Lung microvascular endothelial cell (primary cell): ENCODE measurements around the gene EFR3B. TPM values are rescaled to one million over a fixed set of nuclear protein-coding genes. Genes with fewer than 3 reads are reported as not detected.
A peak's percentile ranks its signal among the peaks of the same experiment; 100 is the strongest.
"Not testable (repeated sequence)": the region's sequence is repeated elsewhere in the genome, so short reads cannot be mapped to it uniquely, and the experiment has no call there.

Experiments used
- DNase-seq, 2 donors: peaks; one replicate each; pipeline versions ENCODE4 v3.0.0 to v3.0.0-alpha.2; 2010; ENCODE audit warnings: low read depth in 2 of 2
- total RNA-seq: library from RNA; depleted of rRNA; stranded (reverse); fragments of >200 nt; gene quantifications from 2 replicates; pipeline ENCODE4 v1.2.1, GENCODE V29; 2014

Gene EFR3B
- total RNA-seq, 1 donor from 2014 or later, result 1.4 TPM

- no peak for DNase-seq
Measured at GRCh38 chr2:25104736-25105135, 62.9 kb downstream of the EFR3B start.

GRCh38 chr2:25105336-25106085 is 63.6 kb downstream of the EFR3B start:
- DNase-seq, result peak; percentile 17 to 77

DNA sequence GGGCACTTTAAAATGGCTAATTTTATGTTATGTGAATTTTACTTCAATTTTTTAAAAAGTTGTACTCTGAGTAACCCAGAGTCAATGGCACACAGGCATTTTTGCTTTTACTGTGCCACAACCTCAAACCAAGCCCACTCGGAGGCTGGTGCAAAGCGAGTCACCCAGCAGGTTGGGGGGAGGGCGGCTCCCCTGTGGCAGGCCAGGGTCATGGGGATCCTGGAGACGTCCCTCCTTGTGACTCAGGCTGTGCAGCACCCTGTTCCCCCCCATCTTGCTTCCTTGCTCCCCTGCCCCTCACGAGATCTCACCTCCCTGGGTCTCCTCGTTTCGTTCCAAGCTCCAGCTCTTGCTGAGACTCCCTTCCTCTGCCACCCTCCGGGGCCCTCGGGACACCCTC is 67.9 kb downstream of the EFR3B start:
- DNase-seq, result no peak

DNA sequence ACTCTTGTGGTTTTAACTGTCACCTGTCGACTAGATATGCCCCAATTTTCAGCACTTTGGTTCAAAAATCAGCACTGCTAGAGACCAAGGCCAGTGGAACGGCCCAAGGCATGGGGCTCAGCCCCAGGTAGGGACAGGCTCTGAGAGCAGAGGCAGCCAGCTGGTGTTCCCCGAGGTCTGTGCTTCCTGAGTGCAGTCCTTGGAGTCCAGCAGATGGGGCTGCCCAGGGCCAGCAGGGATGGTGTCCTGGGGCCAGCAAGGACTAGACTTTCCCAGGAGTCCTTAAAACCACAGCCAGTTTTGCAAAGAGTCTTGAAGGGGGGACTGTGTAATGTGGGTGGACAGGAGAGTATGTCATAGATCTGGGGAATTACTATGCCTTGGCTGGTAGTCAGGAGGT is 70.2 kb downstream of the EFR3B start:
- no peak for DNase-seq

DNA sequence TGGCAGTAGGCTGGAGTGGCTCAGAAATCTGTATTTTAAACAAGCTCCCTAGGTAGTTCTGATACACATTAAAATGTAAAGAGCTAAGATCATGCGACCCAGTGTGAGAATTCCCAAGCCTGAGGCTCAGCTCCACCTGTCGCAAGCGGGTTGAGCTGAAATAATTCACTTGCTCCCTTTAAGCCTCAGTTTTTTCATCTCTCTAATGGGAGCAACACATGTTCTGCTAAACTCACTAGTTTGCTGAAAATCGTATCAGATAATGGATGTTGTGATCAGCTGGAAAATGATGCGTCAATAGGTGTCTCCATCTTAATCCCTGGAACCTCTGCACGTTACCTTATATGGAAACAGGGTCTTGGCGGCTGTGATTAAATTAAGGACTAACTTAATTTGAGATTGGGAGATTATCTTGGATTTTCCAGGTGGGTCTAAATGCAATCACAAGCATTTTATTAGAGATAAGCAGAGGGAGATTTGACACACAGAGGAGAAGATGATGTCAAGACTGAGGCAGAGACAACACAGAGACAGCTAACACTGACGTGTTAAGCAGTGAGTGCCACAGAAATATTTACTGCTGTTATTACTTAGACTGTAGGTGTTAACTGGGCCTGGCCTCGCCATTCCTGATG is 73.5 kb downstream of the EFR3B start:
- DNase-seq, result no peak

DNA sequence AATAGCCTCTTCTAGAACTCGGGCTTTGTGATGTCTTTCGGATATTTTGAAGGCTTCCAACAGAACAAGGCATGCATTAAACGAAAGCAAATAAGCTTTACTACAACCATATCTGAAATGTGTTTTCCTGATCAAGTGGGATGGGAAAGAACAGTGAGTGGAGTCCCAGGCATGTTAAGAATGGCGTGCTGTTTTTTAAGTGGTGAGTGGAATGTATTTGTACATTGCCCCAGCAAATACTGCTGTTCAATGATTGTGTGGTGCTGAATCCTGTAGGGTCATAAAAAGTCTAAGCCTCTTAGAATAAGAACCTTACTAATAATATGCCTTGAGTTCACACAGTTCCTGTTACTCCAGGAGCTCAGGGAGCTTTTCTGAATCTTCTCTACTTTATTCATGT is 74.0 kb downstream of the EFR3B start:
- no peak for DNase-seq

- no peak for DNase-seq
Measured at GRCh38 chr2:25116956-25117355, 75.1 kb downstream of the EFR3B start.

GRCh38 chr2:25119263-25119662 is 77.4 kb downstream of the EFR3B start:
- DNase-seq, result no peak

- DNase-seq, result no peak
Measured at GRCh38 chr2:25122367-25122766, 80.5 kb downstream of the EFR3B start.

- DNase-seq, result peak in 1 of 2 donors; percentile 61
Measured at GRCh38 chr2:25123682-25124081, 81.8 kb downstream of the EFR3B start.

DNA sequence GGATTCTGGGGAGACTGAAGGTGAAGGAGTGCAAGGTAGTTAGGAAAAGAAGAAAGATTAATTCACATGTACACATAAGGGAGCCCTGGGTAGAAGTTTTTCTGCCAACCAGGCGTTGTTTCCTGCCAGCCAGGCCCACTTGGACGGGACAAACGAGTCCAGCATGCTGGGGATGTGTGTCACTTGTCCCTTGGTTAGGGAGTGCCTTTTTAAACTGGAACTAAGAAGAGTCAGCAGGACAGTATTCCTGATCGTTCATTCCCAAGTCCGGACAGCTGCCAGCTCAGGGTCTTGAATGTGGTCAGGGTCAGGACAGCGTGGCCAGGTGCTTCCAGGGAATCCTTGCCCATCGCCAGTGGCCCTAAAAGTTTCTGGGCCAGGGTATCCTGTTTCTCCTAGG is 83.3 kb downstream of the EFR3B start:
- no peak for DNase-seq

- DNase-seq, result no peak
Measured at GRCh38 chr2:25125976-25126375, 84.1 kb downstream of the EFR3B start.

DNA sequence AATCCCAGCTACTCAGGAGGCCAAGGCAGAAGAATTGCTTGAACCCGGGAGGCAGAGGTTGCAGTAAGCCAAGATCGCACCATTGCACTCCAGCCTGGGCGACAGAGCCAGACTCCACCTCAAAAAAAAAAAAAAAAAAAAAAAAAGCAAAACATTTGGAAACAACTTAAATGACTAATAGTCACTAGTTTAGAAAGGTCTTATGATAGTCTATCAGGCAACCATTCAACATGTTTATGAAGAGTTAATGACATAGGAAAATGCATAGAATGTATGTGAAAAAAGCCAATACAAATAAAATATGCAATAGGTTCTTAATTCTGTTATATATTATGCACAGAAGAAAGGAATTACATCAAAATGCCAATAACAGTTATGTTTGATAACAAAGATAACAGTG is 85.2 kb downstream of the EFR3B start:
- not testable (repeated sequence) for DNase-seq

GRCh38 chr2:25127646-25128045 is 85.8 kb downstream of the EFR3B start:
- DNase-seq, result no peak

DNA sequence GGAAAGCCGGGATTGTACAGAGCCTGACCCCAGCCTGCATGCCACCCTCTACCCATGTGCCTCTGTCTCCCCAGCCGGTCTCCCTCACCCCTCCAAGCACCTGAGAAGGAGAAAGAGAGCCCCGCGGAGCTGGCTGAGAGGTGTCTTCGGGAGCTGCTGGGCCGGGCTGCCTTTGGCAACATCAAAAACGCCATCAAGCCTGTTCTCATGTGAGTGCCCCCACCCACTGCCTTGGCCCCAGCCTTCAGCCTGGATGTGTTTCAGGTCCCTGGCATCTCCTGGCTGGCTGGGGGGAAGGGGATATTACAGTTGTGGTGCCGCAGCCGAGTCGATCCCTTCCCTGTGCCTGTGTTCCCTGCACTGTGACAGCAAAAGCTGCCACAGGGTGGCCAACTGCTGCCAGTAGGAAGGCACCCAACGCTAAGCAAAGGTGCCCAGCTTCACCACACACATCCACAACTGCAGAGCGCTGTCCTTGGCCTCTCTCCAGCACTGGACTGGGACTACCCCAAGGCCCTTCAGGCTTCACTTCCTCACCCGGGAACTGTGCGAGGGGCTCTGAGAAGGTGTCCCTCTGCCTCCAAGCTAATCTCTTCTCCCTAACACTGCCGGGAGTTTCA is 88.1 kb downstream of the EFR3B start:
- DNase-seq, result no peak

DNA sequence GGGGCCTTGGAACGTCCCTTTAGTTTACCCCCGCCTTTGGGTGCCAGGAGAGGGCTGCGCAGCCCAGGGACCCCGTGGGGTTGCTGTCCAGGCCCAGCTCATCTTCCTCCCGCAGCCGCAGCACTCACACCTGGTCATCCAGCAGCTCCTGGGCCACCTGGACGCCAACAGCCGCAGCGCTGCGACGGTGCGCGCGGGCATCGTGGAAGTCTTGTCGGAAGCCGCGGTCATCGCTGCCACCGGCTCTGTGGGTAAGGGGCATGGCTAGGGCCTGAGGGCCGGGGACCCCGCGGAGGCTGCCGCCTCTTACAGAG is 89.3 kb downstream of the EFR3B start:
- DNase-seq, result no peak

- no peak for DNase-seq
Measured at GRCh38 chr2:25131567-25132298, 89.9 kb downstream of the EFR3B start.

- DNase-seq, result no peak
Measured at GRCh38 chr2:25132299-25132635, 90.4 kb downstream of the EFR3B start.

DNA sequence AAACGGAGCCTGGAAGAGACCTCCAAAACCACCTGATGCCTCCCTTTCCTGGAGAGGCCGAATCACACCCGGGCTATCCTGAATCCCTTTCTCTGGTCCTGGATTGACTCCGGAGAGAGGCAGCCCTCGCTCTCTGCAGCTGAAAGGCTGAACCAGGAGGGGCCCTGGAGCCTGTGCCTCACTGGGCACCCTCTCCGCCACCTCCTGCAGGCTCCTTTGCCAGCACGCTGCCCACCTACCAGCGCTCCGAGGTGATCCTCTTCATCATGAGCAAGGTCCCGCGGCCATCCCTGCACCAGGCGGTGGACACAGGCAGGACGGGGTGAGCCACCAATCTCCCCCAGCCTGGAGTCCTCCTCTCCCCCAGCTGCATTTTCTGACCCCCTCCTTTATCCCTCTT is 90.8 kb downstream of the EFR3B start:
- DNase-seq, result no peak

- not testable (repeated sequence) for DNase-seq
Measured at GRCh38 chr2:25140535-25140934, 98.7 kb downstream of the EFR3B start.

DNA sequence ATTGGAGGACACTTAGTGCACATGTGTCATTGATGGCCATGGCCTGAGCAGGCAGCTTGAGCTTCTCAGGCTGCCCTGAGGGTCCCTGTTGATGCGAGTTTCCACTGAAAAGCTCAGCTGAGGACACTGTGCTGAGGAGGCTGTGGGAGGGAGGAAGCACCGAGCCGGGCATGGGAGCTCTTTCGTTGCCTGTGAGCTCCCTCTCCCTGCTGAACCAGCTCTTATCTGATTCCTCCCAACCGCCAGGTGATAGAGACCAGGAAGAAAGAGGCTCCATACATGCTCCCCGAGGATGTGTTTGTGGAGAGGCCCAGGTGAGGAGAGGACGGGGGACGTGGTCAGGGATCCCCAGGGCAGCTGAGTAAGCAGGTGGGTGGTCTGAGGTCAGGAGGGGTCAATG is 99.2 kb downstream of the EFR3B start:
- no peak for DNase-seq

DNA sequence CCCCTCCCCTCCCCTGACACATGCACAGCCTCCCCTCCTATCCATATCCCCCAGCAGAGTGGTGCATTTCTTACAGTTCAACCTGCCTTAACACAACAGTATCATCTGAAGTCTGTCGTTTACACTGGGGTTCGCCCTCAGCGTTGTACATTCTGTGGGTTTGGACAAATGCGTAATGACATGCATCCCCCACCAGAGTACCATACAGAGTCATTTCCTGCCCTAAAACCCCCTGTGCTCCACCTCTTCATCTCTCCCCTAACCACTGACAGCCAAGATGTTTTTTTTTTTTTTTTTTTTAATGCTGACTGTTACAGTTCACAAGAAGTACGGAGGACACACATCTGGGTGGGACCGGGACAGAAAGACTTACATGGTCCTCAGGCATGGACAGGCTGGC is 103.9 kb downstream of the EFR3B start:
- no peak for DNase-seq

GRCh38 chr2:25146896-25147295 is 105.0 kb downstream of the EFR3B start:
- no peak for DNase-seq
